ENCODE data around the gene KBTBD12.

DNA sequence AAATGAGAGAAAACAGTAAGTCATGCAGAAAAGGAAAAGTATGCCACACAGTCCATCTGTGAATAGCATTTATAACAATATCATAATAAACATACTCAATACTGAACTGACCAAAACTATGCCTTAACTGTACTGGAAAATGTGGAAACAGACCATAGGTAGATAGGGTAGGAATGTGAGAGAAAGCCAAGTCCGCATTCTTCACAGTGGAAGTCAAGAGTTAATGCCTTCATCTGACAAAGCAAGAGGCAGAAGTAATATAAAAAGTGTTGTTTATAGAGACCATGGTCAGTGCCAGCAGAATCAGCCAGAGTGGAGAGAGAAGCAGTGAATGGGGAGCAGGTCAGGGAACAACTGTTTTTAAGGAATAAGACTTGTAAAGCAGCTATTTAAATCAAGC, 52.3 kb downstream of the KBTBD12 start:
- TF ChIP-seq POLR2AphosphoS5 (IDR thresholded peaks at IDR 0.05) (no peak), POLR2A (IDR thresholded peaks at IDR 0.05) (no peak)

All from transverse colon (tissue), 3 donors.